Endothelial cell of umbilical vein (primary cell): ENCODE results near the gene CD74. TPM values are rescaled to one million over a fixed set of nuclear protein-coding genes. Genes with fewer than 3 reads are reported as not detected.

Experiments used
- BruUV-seq: library from RNA; stranded (reverse); fragments of 400-500 nt; replicated peaks from 2 replicates; lab custom pipeline; 2021; lab: Mats Ljungman, UMichigan
- CTCF ChIA-PET: fragments of 300-600, 350-600 bp; sonication (Branson Sonifier 250); formaldehyde crosslinking; loops from one replicate; lab custom pipeline; 2021; ENCODE audit warnings: antibody characterized with exemption, inconsistent platforms; lab: Charles Lee
- POLR2A ChIA-PET: fragments of 300-600, 350-600 bp; sonication (Branson Sonifier 250); formaldehyde crosslinking; loops from one replicate; lab custom pipeline; 2021; ENCODE audit warnings: antibody characterized with exemption, inconsistent platforms; lab: Charles Lee
- DNase-seq: peaks from one replicate; pipeline ENCODE4 v3.0.0-alpha.2; 2011; ENCODE audit warnings: low read depth, low spot score
- FAIRE-seq: peaks from 2 replicates; lab custom pipeline; 2011; peaks lifted over from hg19 to GRCh38; lab: Jason Lieb, UNC
- H2AFZ ChIP-seq: 2 replicates; pipeline ENCODE4 v1.6.0; 2012; ENCODE audit warnings: low read depth, low read length, control low read depth, inconsistent platforms
- H3K27ac ChIP-seq: 2 replicates; pipeline ENCODE4 v1.5.1; 2011; ENCODE audit warnings: low read depth, mild to moderate bottlenecking, control low read depth, low read length, moderate library complexity; ENCODE audit not compliant: insufficient read depth
- H3K27me3 ChIP-seq, 2 experiments: 2 replicates each; pipeline versions ENCODE4 v1.6.0 to v1.6.1; 2011; ENCODE audit warnings: low read length in 2 of 2, mixed read lengths in 1 of 2; ENCODE audit not compliant: control insufficient read depth in 2 of 2, insufficient read depth in 2 of 2
- H3K36me3 ChIP-seq, 2 experiments: 2 replicates in 1 of 2; 3 replicates in 1 of 2; pipeline ENCODE4 v1.5.1; 2011; ENCODE audit warnings: low read length in 2 of 2, mild to moderate bottlenecking in 1 of 2, moderate library complexity in 1 of 2; ENCODE audit not compliant: control insufficient read depth in 2 of 2, insufficient read depth in 2 of 2; ENCODE audit errors: extremely low read depth in 1 of 2
- H3K4me1 ChIP-seq: 3 replicates; pipeline ENCODE4 v1.5.1; 2011; ENCODE audit warnings: mild to moderate bottlenecking, low read length; ENCODE audit not compliant: control insufficient read depth, insufficient read depth; ENCODE audit errors: extremely low read depth
- H3K4me2 ChIP-seq: 2 replicates; pipeline ENCODE4 v1.6.1; 2011; ENCODE audit warnings: low read length, control low read depth, mixed read lengths; ENCODE audit not compliant: insufficient read depth
- H3K4me3 ChIP-seq, 3 experiments: fragments of 200-600 bp in 1 of 3; sonication (generic), shearing (Covaris generic) in 1 of 3; replicated peaks in 1 of 3; 2 replicates each; pipeline ENCODE4 v1.5.1; 2011 to 2016; ENCODE audit warnings: control low read depth in 3 of 3, low read length in 3 of 3, mild to moderate bottlenecking in 2 of 3, inconsistent platforms in 1 of 3, low read depth in 1 of 3, moderate library complexity in 1 of 3; ENCODE audit not compliant: insufficient read depth in 1 of 3
- H3K79me2 ChIP-seq: 2 replicates; pipeline ENCODE4 v1.6.0; 2012; ENCODE audit warnings: low read length, inconsistent platforms; ENCODE audit not compliant: control insufficient read depth, insufficient read depth
- H3K9ac ChIP-seq: replicated peaks from 2 replicates; pipeline ENCODE3; 2011; ENCODE audit warnings: low read length, control low read depth; ENCODE audit not compliant: insufficient read depth; ENCODE audit errors: extremely low read depth
- H3K9me1 ChIP-seq: replicated peaks from 3 replicates; pipeline ENCODE4 v1.6.0; 2011; ENCODE audit warnings: mild to moderate bottlenecking, low read length; ENCODE audit not compliant: control insufficient read depth, insufficient read depth; ENCODE audit errors: extremely low read depth
- H3K9me3 ChIP-seq: replicated peaks from 2 replicates; pipeline ENCODE4 v1.5.1; 2012; ENCODE audit warnings: low read length, inconsistent platforms; ENCODE audit not compliant: control insufficient read depth, insufficient read depth
- H4K20me1 ChIP-seq: replicated peaks from 2 replicates; pipeline ENCODE3; 2011; ENCODE audit warnings: mild to moderate bottlenecking, low read length; ENCODE audit not compliant: control insufficient read depth, insufficient read depth; ENCODE audit errors: extremely low read depth
- GATA2 ChIP-seq: IDR thresholded peaks from 2 replicates; pipeline ENCODE4 v1.7.0; 2011; ENCODE audit warnings: low read depth, mild to moderate bottlenecking, moderate library complexity, mixed read lengths, low read length; ENCODE audit not compliant: insufficient read length, insufficient read depth
- JUN ChIP-seq: IDR thresholded peaks from 2 replicates; pipeline ENCODE4 v1.6.1; 2011; ENCODE audit warnings: borderline replicate concordance, low read depth; ENCODE audit not compliant: insufficient read length, insufficient read depth
- MAX ChIP-seq: IDR thresholded peaks from 2 replicates; pipeline ENCODE4 v1.6.1; 2011; ENCODE audit not compliant: insufficient read depth, insufficient read length
- MYC ChIP-seq: IDR thresholded peaks from one replicate; pipeline ENCODE4 v1.6.1; 2011; ENCODE audit warnings: mild to moderate bottlenecking, low read depth, low read length
- dilution Hi-C: fragments of 300-500 bp; cut with MboI; formaldehyde crosslinking; loops from one replicate; pipeline ENCODE4 v1.15.0; 2019; ENCODE audit warnings: low sequenced_read_pairs; ENCODE audit not compliant: extremely low pct_ligation_motif_present
- intact Hi-C: fragments of 100-400 bp; cut with micrococcal nuclease; formaldehyde crosslinking; loops from one replicate; pipeline ENCODE4 v1.10.0; 2022
- polyA plus RNA-seq, 4 experiments: library from polyadenylated mRNA; depleted of rRNA in 3 of 4; stranded (reverse) in 3 of 4; unstranded in 1 of 4; fragments of >200 nt; gene quantifications; 2 replicates each; pipeline versions ENCODE4 v1.2.1 to v1.2.3, GENCODE V29; 2011 to 2012; ENCODE audit warnings: missing spikeins in 1 of 4
- total RNA-seq: library from RNA; stranded (reverse); gene quantifications from 2 replicates; pipeline ENCODE4 v1.2.3, GENCODE V29; 2021
- TF ChIP-seq, protein P1 (sequence below), 2 donors: IDR thresholded peaks; 1 replicate in 1 of 2; 2 replicates in 1 of 2; pipeline ENCODE4 v1.5.1; 2011; ENCODE audit warnings: low read length in 2 of 2, mild to moderate bottlenecking in 2 of 2, moderate library complexity in 2 of 2, control low read depth in 1 of 2, inconsistent platforms in 1 of 2, low read depth in 1 of 2; ENCODE audit not compliant: insufficient read depth in 1 of 2; ENCODE audit errors: extremely low read depth in 1 of 2

The CD74 gene
- total and polyA plus RNA-seq, 2 donors (not counting 3 experiments of a cell fraction or from before 2014, with no cell fraction given), result 0.62 to 1.3 TPM

GRCh38 chr5:150438873-150439546, 26.3 kb upstream of the CD74 start:
- no peak overlapping the region for H3K27ac ChIP-seq
- H3K36me3 ChIP-seq, result peaks cover 8% of the 10 kb centered on the region in 2 experiments
- no peak overlapping the region for H3K4me3 ChIP-seq
- no peaks in the 10 kb centered on the region for H3K9me1 ChIP-seq
- H3K4me1 ChIP-seq, result peaks cover 11% of the 10 kb centered on the region
- dilution Hi-C loops, result no loop called here
- H3K79me2 ChIP-seq, result no peaks in the 10 kb centered on the region
- intact Hi-C loops, result no loop called here
- no TSS peak for BruUV-seq
- H2AFZ ChIP-seq, result no peak overlapping the region
- TF ChIP-seq, protein P1, sequence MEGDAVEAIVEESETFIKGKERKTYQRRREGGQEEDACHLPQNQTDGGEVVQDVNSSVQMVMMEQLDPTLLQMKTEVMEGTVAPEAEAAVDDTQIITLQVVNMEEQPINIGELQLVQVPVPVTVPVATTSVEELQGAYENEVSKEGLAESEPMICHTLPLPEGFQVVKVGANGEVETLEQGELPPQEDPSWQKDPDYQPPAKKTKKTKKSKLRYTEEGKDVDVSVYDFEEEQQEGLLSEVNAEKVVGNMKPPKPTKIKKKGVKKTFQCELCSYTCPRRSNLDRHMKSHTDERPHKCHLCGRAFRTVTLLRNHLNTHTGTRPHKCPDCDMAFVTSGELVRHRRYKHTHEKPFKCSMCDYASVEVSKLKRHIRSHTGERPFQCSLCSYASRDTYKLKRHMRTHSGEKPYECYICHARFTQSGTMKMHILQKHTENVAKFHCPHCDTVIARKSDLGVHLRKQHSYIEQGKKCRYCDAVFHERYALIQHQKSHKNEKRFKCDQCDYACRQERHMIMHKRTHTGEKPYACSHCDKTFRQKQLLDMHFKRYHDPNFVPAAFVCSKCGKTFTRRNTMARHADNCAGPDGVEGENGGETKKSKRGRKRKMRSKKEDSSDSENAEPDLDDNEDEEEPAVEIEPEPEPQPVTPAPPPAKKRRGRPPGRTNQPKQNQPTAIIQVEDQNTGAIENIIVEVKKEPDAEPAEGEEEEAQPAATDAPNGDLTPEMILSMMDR (IDR thresholded peaks at IDR 0.05; ENCODE audit: extremely low read depth in 1 of 2, insufficient read depth in 1 of 2, low read depth in 1 of 2, low read length in 2 of 2), result peak; percentile 44 to 55
- TF ChIP-seq JUN, result no peak
- no peak overlapping the region for H3K4me2 ChIP-seq
- CTCF ChIA-PET, result interaction anchor here (0.7 to 2.1 kb wide), 2 partner anchors 11 to 107 kb away, joined by 3 to 5 read pairs; no protein-coding TSS in a partner anchor
- H3K9me3 ChIP-seq, result no peaks in the 10 kb centered on the region
- H3K9ac ChIP-seq, result no peak overlapping the region
- POLR2A ChIA-PET, result no interaction called here
- no peaks in the 10 kb centered on the region for H3K27me3 ChIP-seq
- H4K20me1 ChIP-seq, result no peaks in the 10 kb centered on the region
- FAIRE-seq (peak; percentile 63), DNase-seq (no peak)

- Histone ChIP-seq H3K9me3 (no peaks in the 10 kb centered on the region), H3K4me1 (no peaks in the 10 kb centered on the region), H3K27ac (no peak overlapping the region), H3K27me3 (no peaks in the 10 kb centered on the region), H3K9me1 (no peaks in the 10 kb centered on the region), H3K4me3 (no peak overlapping the region), H3K4me2 (no peak overlapping the region), H3K9ac (no peak overlapping the region), H2AFZ (peak overlapping the region; percentile 61), H3K36me3 (no peaks in the 10 kb centered on the region), H3K79me2 (no peaks in the 10 kb centered on the region), H4K20me1 (no peaks in the 10 kb centered on the region)
- no TSS peak for BruUV-seq
- dilution Hi-C loops, result no loop called here
- DNase-seq (peak; percentile 69), FAIRE-seq (peak; percentile 90)
- intact Hi-C loops, result loop anchor here (1.0 to 2.0 kb wide), 6 partner anchors 38 to 306 kb away; partner anchors contain the start of gene TCOF1
- ChIA-PET CTCF (interaction anchor here (0.6 to 5.9 kb wide), 39 partner anchors 9 to 602 kb away, joined by 3 to 70 read pairs (median 4); partner anchors contain the start of genes CD74 and RPS14), POLR2A (interaction anchor here (1.0 kb wide), 1 partner anchor 11 kb away, joined by 3 read pairs; no protein-coding TSS in a partner anchor)
- TF ChIP-seq MAX (peak; percentile 19), GATA2 (no peak), MYC (no peak)
- TF ChIP-seq, protein P1 (IDR thresholded peaks at IDR 0.05; ENCODE audit: extremely low read depth in 1 of 2, insufficient read depth in 1 of 2, low read depth in 1 of 2, low read length in 2 of 2), result peak; percentile 80 to 83
These were observed 23.5 kb upstream of the CD74 start for GRCh38 chr5:150436141-150436680.
